ES-I3 (cell line): ENCODE measurements around the gene DMXL1.

Experiments used
- H3K36me3 ChIP-seq: 2 replicates; pipeline ENCODE4 v1.6.1; 2013; ENCODE audit warnings: mild to moderate bottlenecking, low read length, control low read depth, moderate library complexity; ENCODE audit not compliant: insufficient read depth
- H3K4me1 ChIP-seq: 2 replicates; pipeline ENCODE4 v1.6.1; 2013; ENCODE audit warnings: mild to moderate bottlenecking, control low read depth, low read length; ENCODE audit not compliant: insufficient read depth
- H3K9ac ChIP-seq: 2 replicates; pipeline ENCODE4 v1.6.1; 2013; ENCODE audit warnings: low read depth, mild to moderate bottlenecking, low read length, moderate library complexity
- H3K9me3 ChIP-seq: 2 replicates; pipeline ENCODE4 v1.6.1; 2013; ENCODE audit warnings: mild to moderate bottlenecking, low read length, moderate library complexity; ENCODE audit not compliant: control insufficient read depth, insufficient read depth

DMXL1 gene

GRCh38 chr5:119282628-119283027, 211.7 kb downstream of the DMXL1 start:
- Histone ChIP-seq H3K9me3 (no peaks in the 10 kb centered on the region), H3K9ac (no peak overlapping the region), H3K36me3 (no peaks in the 10 kb centered on the region), H3K4me1 (0 out of 2 replicates have a peak, but pooled peaks cover 4% of the 10 kb centered on the region)

- Histone ChIP-seq H3K4me1 (no peaks in the 10 kb centered on the region), H3K9ac (no peak overlapping the region), H3K36me3 (no peaks in the 10 kb centered on the region), H3K9me3 (no peaks in the 10 kb centered on the region)
Measured at GRCh38 chr5:119284031-119284430, 213.1 kb downstream of the DMXL1 start.

- Histone ChIP-seq H3K9me3 (no peaks in the 10 kb centered on the region), H3K9ac (no peak overlapping the region), H3K4me1 (peaks cover 3% of the 10 kb centered on the region), H3K36me3 (no peaks in the 10 kb centered on the region)
Measured at GRCh38 chr5:119285070-119285916, 214.4 kb downstream of the DMXL1 start.

- H3K9ac ChIP-seq = no peak overlapping the region
- H3K4me1 ChIP-seq = peaks cover 18% of the 10 kb centered on the region
- H3K36me3 ChIP-seq = no peaks in the 10 kb centered on the region
- no peaks in the 10 kb centered on the region for H3K9me3 ChIP-seq
Measured at GRCh38 chr5:119286511-119287488, 215.9 kb downstream of the DMXL1 start.

- Histone ChIP-seq H3K36me3 (no peaks in the 10 kb centered on the region), H3K9me3 (no peaks in the 10 kb centered on the region), H3K9ac (no peak overlapping the region), H3K4me1 (peaks cover 21% of the 10 kb centered on the region)
Measured at GRCh38 chr5:119287547-119288111, 216.7 kb downstream of the DMXL1 start.

- H3K9me3 ChIP-seq = no peaks in the 10 kb centered on the region
- H3K36me3 ChIP-seq = no peaks in the 10 kb centered on the region
- H3K9ac ChIP-seq = no peak overlapping the region
- peaks cover 21% of the 10 kb centered on the region for H3K4me1 ChIP-seq
Measured at GRCh38 chr5:119288379-119289033, 217.6 kb downstream of the DMXL1 start.

GRCh38 chr5:119289438-119290044, 218.7 kb downstream of the DMXL1 start:
- Histone ChIP-seq H3K4me1 (peaks cover 21% of the 10 kb centered on the region), H3K9me3 (no peaks in the 10 kb centered on the region), H3K36me3 (no peaks in the 10 kb centered on the region), H3K9ac (no peak overlapping the region)

- Histone ChIP-seq H3K4me1 (peaks cover 21% of the 10 kb centered on the region), H3K9me3 (no peaks in the 10 kb centered on the region), H3K9ac (no peak overlapping the region), H3K36me3 (no peaks in the 10 kb centered on the region)
Measured at GRCh38 chr5:119290161-119290569, 219.3 kb downstream of the DMXL1 start.

GRCh38 chr5:119290607-119291006, 219.7 kb downstream of the DMXL1 start:
- H3K9me3 ChIP-seq = no peaks in the 10 kb centered on the region
- no peaks in the 10 kb centered on the region for H3K36me3 ChIP-seq
- peaks cover 21% of the 10 kb centered on the region for H3K4me1 ChIP-seq
- H3K9ac ChIP-seq = no peak overlapping the region

- Histone ChIP-seq H3K9ac (no peak overlapping the region), H3K9me3 (no peaks in the 10 kb centered on the region), H3K4me1 (peaks cover 21% of the 10 kb centered on the region), H3K36me3 (no peaks in the 10 kb centered on the region)
Measured at GRCh38 chr5:119291056-119291455, 220.2 kb downstream of the DMXL1 start.

- H3K9me3 ChIP-seq = no peaks in the 10 kb centered on the region
- H3K9ac ChIP-seq = no peak overlapping the region
- no peaks in the 10 kb centered on the region for H3K36me3 ChIP-seq
- H3K4me1 ChIP-seq = peaks cover 21% of the 10 kb centered on the region
Measured at GRCh38 chr5:119291877-119292276, 221.0 kb downstream of the DMXL1 start.

- peaks cover 21% of the 10 kb centered on the region for H3K4me1 ChIP-seq
- no peak overlapping the region for H3K9ac ChIP-seq
- H3K36me3 ChIP-seq = no peaks in the 10 kb centered on the region
- no peaks in the 10 kb centered on the region for H3K9me3 ChIP-seq
Measured at GRCh38 chr5:119292701-119293515, 222.0 kb downstream of the DMXL1 start.

- no peak overlapping the region for H3K9ac ChIP-seq
- no peaks in the 10 kb centered on the region for H3K36me3 ChIP-seq
- H3K9me3 ChIP-seq = no peaks in the 10 kb centered on the region
- H3K4me1 ChIP-seq = peaks cover 21% of the 10 kb centered on the region
Measured at GRCh38 chr5:119293516-119293829, 222.6 kb downstream of the DMXL1 start.
